Tibial nerve (tissue), 4 donors: ENCODE measurements around the gene AIM2. TPM values are rescaled to one million over a fixed set of nuclear protein-coding genes. Genes with fewer than 3 reads are reported as not detected.
"Not testable (repeated sequence)": the region's sequence is repeated elsewhere in the genome, so short reads cannot be mapped to it uniquely, and the experiment has no call there.

Experiments used
- DNase-seq, 2 donors: peaks; one replicate each; pipeline ENCODE4 v3.0.0-alpha.2; 2019; ENCODE audit warnings: low spot score in 2 of 2
- H3K27ac ChIP-seq, 4 donors: fragments of 200-600 bp; sonication (generic) in 3 of 4; one replicate each; pipeline ENCODE4 v1.5.1; 2017 to 2019; ENCODE audit warnings: mild to moderate bottlenecking in 1 of 4
- H3K27me3 ChIP-seq, 2 donors: fragments of 200-600 bp; sonication (generic) in 1 of 2; one replicate each; pipeline versions ENCODE4 v1.5.1 to v1.6.0; 2017 to 2019
- H3K36me3 ChIP-seq, 3 donors: fragments of 200-600 bp; sonication (generic); one replicate each; pipeline ENCODE4 v1.5.1; 2018 to 2019
- H3K4me1 ChIP-seq, 4 donors: fragments of 200-600 bp; sonication (generic) in 3 of 4; one replicate each; pipeline ENCODE4 v1.5.1; 2017 to 2019
- H3K4me3 ChIP-seq, 4 donors: fragments of 200-600 bp; sonication (generic) in 3 of 4; one replicate each; pipeline ENCODE4 v1.5.1; 2017 to 2019; ENCODE audit warnings: mild to moderate bottlenecking in 1 of 4, moderate library complexity in 1 of 4
- H3K9me3 ChIP-seq, 4 donors: fragments of 200-600 bp; sonication (generic) in 3 of 4; one replicate each; pipeline ENCODE4 v1.5.1; 2017 to 2019
- EP300 ChIP-seq, 2 donors: sonication (generic); formaldehyde crosslinking; IDR thresholded peaks; one replicate each; pipeline ENCODE4 v1.6.1; 2017; ENCODE audit warnings: antibody characterized with exemption in 2 of 2, mild to moderate bottlenecking in 1 of 2
- POLR2A ChIP-seq, 2 donors: fragments of 450-650 bp; IDR thresholded peaks; one replicate each; pipeline ENCODE4 v1.6.1; 2017; ENCODE audit warnings: antibody characterized with exemption in 2 of 2, mild to moderate bottlenecking in 2 of 2, moderate library complexity in 2 of 2
- WGBS, 2 donors: methylation state at CpG; one replicate each; pipeline ENCODE4 v1.1.5; 2018; 5-methylcytosine and 5-hydroxymethylcytosine counted together
- total RNA-seq, 4 donors: library from RNA; depleted of rRNA; stranded (reverse); fragments of >200 nt; gene quantifications; one replicate each; pipeline ENCODE4 v1.1.0, GENCODE V29; 2016
- TF ChIP-seq, protein P1 (sequence below), 5 experiments: fragments of 200-600 bp in 3 of 5; fragments of 450-650 bp in 2 of 5; sonication (generic) in 3 of 5; IDR thresholded peaks; one replicate each; pipeline ENCODE4 v1.5.1; 2016 to 2019; ENCODE audit warnings: antibody characterized with exemption in 5 of 5, mild to moderate bottlenecking in 3 of 5, moderate library complexity in 2 of 5

The AIM2 gene
- total RNA-seq, 4 donors from 2014 or later, result 0.59 to 4.0 (median 1.5) TPM; not detected in 1

DNA sequence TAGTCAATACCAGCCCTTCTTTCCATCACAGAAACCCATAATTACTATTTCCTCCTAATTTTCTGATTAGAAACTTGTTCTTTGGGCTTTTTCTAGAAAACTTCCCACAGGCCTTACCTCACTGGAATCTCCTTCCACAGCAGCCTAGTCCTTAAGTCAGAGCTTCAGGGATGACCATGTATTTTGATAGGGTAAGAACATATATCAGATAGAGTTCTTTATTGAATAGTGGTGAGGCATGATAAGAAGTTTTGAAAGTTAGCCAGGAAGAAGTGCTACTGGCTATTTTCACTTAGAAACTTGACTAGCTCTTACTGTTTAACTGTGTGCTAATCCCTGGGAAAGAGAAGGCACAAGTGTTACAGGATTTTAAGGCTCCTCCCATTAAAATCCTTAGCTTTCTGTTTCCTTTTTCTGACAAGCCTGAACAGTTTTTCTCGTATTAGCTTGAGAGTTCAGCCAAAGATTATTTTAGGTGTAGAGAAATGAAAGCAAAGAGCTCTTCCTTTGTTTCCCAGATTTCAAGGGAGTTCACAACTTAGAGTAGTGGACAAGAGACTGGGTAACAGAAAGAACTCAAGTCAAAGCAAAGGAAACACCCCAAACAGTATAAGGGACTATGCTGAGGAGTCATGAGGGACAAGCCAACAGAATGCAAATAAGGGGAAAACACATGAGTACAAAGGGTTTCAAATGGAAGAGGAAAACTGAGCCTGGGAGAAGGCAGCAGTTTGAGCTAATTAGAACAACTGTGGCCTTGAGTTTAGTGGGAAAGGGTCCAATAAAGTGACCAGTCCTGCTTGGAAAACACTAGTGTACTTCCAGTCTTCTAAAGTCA lies 37.2 kb upstream of the AIM2 start:
- TF ChIP-seq EP300 (IDR thresholded peaks at IDR 0.05) (no peak), POLR2A (IDR thresholded peaks at IDR 0.05) (no peak)
- TF ChIP-seq, protein P1, sequence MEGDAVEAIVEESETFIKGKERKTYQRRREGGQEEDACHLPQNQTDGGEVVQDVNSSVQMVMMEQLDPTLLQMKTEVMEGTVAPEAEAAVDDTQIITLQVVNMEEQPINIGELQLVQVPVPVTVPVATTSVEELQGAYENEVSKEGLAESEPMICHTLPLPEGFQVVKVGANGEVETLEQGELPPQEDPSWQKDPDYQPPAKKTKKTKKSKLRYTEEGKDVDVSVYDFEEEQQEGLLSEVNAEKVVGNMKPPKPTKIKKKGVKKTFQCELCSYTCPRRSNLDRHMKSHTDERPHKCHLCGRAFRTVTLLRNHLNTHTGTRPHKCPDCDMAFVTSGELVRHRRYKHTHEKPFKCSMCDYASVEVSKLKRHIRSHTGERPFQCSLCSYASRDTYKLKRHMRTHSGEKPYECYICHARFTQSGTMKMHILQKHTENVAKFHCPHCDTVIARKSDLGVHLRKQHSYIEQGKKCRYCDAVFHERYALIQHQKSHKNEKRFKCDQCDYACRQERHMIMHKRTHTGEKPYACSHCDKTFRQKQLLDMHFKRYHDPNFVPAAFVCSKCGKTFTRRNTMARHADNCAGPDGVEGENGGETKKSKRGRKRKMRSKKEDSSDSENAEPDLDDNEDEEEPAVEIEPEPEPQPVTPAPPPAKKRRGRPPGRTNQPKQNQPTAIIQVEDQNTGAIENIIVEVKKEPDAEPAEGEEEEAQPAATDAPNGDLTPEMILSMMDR (IDR thresholded peaks at IDR 0.05), result no peak
- WGBS, 2 donors, result 9 to 11% methylated on average over 1 of the region's 1 CpG
- H3K27ac ChIP-seq, result peak overlapping the region in 2 of 4 donors; percentile 3 to 73
- H3K9me3 ChIP-seq, result no peaks in the 10 kb centered on the region
- no peak overlapping the region for H3K4me3 ChIP-seq
- no peaks in the 10 kb centered on the region for H3K36me3 ChIP-seq
- no peaks in the 10 kb centered on the region for H3K27me3 ChIP-seq
- H3K4me1 ChIP-seq, result peaks cover 0 to 8% (median 0%) of the 10 kb centered on the region in 4 donors
- DNase-seq, result no peak

DNA sequence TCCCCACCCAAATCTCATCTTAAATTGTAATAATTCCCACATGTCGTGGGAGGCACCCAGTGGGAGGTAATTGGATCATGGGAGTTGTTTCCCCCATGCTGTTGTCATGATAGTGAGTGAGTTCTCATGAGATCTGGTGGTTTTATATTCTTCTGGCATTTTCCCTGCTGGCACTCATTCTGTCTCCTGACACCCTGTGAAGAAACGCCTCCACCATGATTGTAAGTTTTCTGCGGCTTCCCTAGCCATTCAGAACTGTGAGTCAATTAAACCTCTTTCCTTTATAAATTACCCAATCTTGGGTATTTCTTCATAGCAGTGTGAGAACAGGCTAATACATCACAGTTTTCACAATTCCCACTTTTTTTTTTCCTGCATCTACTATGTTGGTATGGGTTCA lies 26.5 kb upstream of the AIM2 start:
- not testable (repeated sequence) for H3K4me1 ChIP-seq, DNase-seq, H3K27me3 ChIP-seq, H3K27ac ChIP-seq, H3K4me3 ChIP-seq, H3K36me3 ChIP-seq, H3K9me3 ChIP-seq
- 71 to 75% methylated on average over 3 of the region's 3 CpGs for WGBS, 2 donors

DNA sequence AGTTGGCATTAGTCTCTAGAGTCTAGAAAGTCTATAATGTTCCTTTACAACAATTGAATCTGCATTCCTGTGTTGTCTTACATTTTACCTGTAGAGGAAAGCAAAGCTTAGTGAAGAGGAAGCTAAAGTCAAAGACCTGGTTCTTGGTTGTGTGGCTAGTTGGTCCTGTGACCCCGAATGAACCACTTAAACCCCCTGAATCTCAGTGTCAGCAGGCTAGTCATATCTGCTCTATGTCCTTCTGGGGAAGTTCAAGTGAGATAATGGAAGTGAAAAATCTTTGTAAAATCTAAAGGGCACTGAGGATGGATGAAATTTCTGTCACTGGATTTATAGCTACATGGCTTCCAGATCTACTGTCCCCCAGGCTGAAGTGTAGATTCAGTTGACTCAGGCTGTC lies 24.0 kb upstream of the AIM2 start:
- Histone ChIP-seq H3K4me3 (no peak overlapping the region), H3K4me1 (no peaks in the 10 kb centered on the region), H3K36me3 (no peaks in the 10 kb centered on the region), H3K27ac (no peak overlapping the region), H3K27me3 (no peaks in the 10 kb centered on the region), H3K9me3 (no peaks in the 10 kb centered on the region)
- DNase-seq, result no peak
- TF ChIP-seq, protein P1 (IDR thresholded peaks at IDR 0.05), result no peak
- no peak for TF ChIP-seq EP300 (IDR thresholded peaks at IDR 0.05)
- TF ChIP-seq POLR2A (IDR thresholded peaks at IDR 0.05), result no peak
- 70 to 79% methylated on average over 1 of the region's 1 CpG for WGBS, 2 donors

DNA sequence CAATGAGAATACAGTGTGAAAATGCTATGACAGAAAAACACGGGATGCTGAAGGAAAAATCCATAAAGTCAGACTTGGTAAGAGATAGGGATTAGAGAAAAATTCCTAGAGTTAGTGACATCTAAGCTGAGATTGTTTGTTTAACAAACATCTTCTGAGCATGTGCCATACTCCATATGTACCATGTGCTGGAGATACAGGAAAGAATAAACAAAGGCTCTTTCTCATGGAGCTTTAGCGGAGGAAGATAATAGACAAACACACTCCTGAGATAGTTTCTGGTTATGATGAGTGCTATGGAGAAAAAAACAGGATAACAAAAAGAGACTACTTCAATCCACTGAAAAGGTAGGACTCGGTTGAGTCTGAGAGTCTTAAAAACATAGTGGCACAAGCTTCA lies 22.0 kb upstream of the AIM2 start:
- Histone ChIP-seq H3K4me1 (no peaks in the 10 kb centered on the region), H3K4me3 (no peak overlapping the region), H3K9me3 (no peaks in the 10 kb centered on the region), H3K36me3 (no peaks in the 10 kb centered on the region), H3K27me3 (no peaks in the 10 kb centered on the region), H3K27ac (no peak overlapping the region)
- 51 to 55% methylated on average over 3 of the region's 3 CpGs for WGBS, 2 donors
- TF ChIP-seq EP300 (IDR thresholded peaks at IDR 0.05) (no peak), POLR2A (IDR thresholded peaks at IDR 0.05) (no peak)
- TF ChIP-seq, protein P1 (IDR thresholded peaks at IDR 0.05), result no peak
- DNase-seq, result no peak

DNA sequence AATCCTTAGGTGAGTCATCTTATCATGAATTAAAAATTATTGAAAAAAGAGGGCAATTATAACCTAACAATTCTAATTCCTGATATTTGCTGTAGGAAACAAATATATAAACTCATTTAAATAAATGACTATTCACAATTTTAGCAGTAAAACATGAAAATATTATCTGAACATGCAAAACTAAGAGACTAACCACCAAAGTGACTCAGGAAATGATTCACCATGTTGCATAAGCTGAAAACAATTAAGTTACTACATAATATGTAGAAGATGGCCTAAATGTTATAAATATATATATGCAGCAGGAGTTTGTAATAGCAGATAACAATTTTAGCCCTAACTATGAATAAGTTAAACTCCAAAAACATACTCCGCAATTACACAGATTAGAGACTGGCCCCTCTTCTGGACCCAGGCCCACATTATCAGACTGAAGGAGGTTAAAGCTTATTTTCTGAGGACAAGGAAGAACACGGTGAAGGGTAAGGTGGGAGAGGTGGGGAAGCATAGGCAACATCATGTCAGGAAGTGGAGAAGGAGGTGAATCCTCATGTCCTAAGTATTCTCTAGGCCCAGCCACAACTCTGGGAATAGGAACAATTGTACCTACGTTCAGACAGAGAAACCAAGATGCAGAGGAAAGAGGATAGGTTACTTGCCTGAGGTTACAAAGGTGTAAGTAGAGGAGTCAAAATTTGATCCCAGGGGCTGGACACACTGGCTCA lies 15.6 kb upstream of the AIM2 start:
- no peak for DNase-seq
- Histone ChIP-seq H3K9me3 (no peaks in the 10 kb centered on the region), H3K27me3 (no peaks in the 10 kb centered on the region), H3K27ac (no peak overlapping the region), H3K4me1 (no peaks in the 10 kb centered on the region), H3K36me3 (no peaks in the 10 kb centered on the region), H3K4me3 (no peak overlapping the region)
- TF ChIP-seq POLR2A (IDR thresholded peaks at IDR 0.05) (no peak), EP300 (IDR thresholded peaks at IDR 0.05) (no peak)
- TF ChIP-seq, protein P1 (IDR thresholded peaks at IDR 0.05), result no peak
- 57 to 60% methylated on average over 3 of the region's 3 CpGs for WGBS, 2 donors
